Tibial nerve (tissue), 4 donors: ENCODE data around the gene PDHB. TPM values are rescaled to one million over a fixed set of nuclear protein-coding genes. Genes with fewer than 3 reads are reported as not detected.

ENCODE experiments used
- DNase-seq, 2 donors: peaks; one replicate each; pipeline ENCODE4 v3.0.0-alpha.2; 2019; ENCODE audit warnings: low spot score in 2 of 2
- H3K27ac ChIP-seq, 4 donors: fragments of 200-600 bp; sonication (generic) in 3 of 4; one replicate each; pipeline ENCODE4 v1.5.1; 2017 to 2019; ENCODE audit warnings: mild to moderate bottlenecking in 1 of 4
- H3K27me3 ChIP-seq, 2 donors: fragments of 200-600 bp; sonication (generic) in 1 of 2; one replicate each; pipeline versions ENCODE4 v1.5.1 to v1.6.0; 2017 to 2019
- H3K36me3 ChIP-seq, 3 donors: fragments of 200-600 bp; sonication (generic); one replicate each; pipeline ENCODE4 v1.5.1; 2018 to 2019
- H3K4me1 ChIP-seq, 4 donors: fragments of 200-600 bp; sonication (generic) in 3 of 4; one replicate each; pipeline ENCODE4 v1.5.1; 2017 to 2019
- H3K4me3 ChIP-seq, 4 donors: fragments of 200-600 bp; sonication (generic) in 3 of 4; one replicate each; pipeline ENCODE4 v1.5.1; 2017 to 2019; ENCODE audit warnings: mild to moderate bottlenecking in 1 of 4, moderate library complexity in 1 of 4
- H3K9me3 ChIP-seq, 4 donors: fragments of 200-600 bp; sonication (generic) in 3 of 4; one replicate each; pipeline ENCODE4 v1.5.1; 2017 to 2019
- EP300 ChIP-seq, 2 donors: sonication (generic); formaldehyde crosslinking; IDR thresholded peaks; one replicate each; pipeline ENCODE4 v1.6.1; 2017; ENCODE audit warnings: antibody characterized with exemption in 2 of 2, mild to moderate bottlenecking in 1 of 2
- POLR2A ChIP-seq, 2 donors: fragments of 450-650 bp; IDR thresholded peaks; one replicate each; pipeline ENCODE4 v1.6.1; 2017; ENCODE audit warnings: antibody characterized with exemption in 2 of 2, mild to moderate bottlenecking in 2 of 2, moderate library complexity in 2 of 2
- WGBS, 2 donors: methylation state at CpG; one replicate each; pipeline ENCODE4 v1.1.5; 2018; 5-methylcytosine and 5-hydroxymethylcytosine counted together
- total RNA-seq, 4 donors: library from RNA; depleted of rRNA; stranded (reverse); fragments of >200 nt; gene quantifications; one replicate each; pipeline ENCODE4 v1.1.0, GENCODE V29; 2016
- TF ChIP-seq, protein P1 (sequence below), 5 experiments: fragments of 200-600 bp in 3 of 5; fragments of 450-650 bp in 2 of 5; sonication (generic) in 3 of 5; IDR thresholded peaks; one replicate each; pipeline ENCODE4 v1.5.1; 2016 to 2019; ENCODE audit warnings: antibody characterized with exemption in 5 of 5, mild to moderate bottlenecking in 3 of 5, moderate library complexity in 2 of 5

Gene PDHB
- total RNA-seq, 4 donors from 2014 or later, result 49.8 to 66.7 (median 55.6) TPM

DNA sequence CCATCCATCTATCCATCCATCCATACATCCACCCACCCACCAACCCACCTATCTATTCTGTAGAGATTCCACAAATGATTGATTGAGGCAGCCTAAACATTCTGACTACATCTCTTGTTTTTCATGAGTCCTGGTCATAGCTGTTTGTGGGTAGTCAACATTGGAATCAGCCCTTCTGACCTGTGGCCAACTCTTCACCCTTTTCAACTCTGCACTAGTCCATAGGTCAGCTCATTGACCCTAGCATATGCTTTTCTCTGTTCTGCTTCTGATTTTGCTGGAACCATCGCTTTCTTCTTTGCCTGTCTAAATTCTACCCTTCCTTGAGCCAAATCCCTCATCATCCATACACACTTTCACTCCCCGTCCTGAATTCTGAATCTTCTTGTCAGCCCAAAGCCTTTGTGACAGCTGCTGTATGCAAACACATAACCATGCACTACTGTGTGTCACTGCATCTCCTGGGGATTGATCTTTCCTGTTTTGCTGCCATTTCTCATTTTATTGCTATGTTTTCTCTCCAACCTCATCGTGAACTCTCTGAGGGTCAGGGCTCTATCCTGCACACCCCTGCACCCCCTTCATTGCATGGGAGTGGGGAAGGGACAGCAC, 41.4 kb upstream of the PDHB start:
- no peaks in the 10 kb centered on the region for H3K36me3 ChIP-seq
- no peak overlapping the region for H3K4me3 ChIP-seq
- H3K9me3 ChIP-seq, result peaks cover 0 to under 1% (median 0%) of the 10 kb centered on the region in 4 donors
- peaks cover 0 to 14% (median 9%) of the 10 kb centered on the region in 4 donors for H3K4me1 ChIP-seq
- no peaks in the 10 kb centered on the region for H3K27me3 ChIP-seq
- H3K27ac ChIP-seq, result no peak overlapping the region
- TF ChIP-seq EP300 (IDR thresholded peaks at IDR 0.05) (no peak), POLR2A (IDR thresholded peaks at IDR 0.05) (no peak)
- TF ChIP-seq, protein P1, sequence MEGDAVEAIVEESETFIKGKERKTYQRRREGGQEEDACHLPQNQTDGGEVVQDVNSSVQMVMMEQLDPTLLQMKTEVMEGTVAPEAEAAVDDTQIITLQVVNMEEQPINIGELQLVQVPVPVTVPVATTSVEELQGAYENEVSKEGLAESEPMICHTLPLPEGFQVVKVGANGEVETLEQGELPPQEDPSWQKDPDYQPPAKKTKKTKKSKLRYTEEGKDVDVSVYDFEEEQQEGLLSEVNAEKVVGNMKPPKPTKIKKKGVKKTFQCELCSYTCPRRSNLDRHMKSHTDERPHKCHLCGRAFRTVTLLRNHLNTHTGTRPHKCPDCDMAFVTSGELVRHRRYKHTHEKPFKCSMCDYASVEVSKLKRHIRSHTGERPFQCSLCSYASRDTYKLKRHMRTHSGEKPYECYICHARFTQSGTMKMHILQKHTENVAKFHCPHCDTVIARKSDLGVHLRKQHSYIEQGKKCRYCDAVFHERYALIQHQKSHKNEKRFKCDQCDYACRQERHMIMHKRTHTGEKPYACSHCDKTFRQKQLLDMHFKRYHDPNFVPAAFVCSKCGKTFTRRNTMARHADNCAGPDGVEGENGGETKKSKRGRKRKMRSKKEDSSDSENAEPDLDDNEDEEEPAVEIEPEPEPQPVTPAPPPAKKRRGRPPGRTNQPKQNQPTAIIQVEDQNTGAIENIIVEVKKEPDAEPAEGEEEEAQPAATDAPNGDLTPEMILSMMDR (IDR thresholded peaks at IDR 0.05), result no peak
- no peak for DNase-seq
- WGBS, 2 donors, result 40 to 45% methylated on average over 3 of the region's 3 CpGs

DNA sequence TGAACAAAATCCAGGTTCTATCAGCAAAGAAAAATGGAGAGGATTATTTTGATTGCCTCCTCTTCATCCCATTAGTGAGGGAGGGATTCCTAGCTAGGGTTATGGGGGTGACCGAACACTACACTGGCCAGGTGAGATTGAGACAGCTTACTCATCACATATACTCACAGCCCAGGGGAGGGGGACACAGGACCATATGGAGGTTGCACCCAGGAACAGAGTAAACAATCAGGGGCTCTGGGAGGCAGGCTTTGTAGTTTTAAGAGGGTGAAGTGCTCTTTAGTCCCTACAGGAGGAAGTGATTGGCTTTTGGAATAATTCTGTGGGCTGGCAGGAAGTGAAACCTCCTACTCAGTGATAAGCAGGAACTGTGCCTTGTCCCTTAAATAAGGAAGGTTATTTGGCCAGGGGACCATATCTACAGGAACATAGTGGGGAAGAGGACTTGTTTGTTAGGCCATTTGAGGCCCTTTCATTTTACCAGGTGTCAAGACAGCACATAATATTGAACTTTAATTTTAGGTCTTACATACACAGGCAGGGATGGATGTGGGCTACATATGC, 40.8 kb upstream of the PDHB start:
- no peak overlapping the region for H3K4me3 ChIP-seq
- TF ChIP-seq, protein P1 (IDR thresholded peaks at IDR 0.05), result no peak
- TF ChIP-seq EP300 (IDR thresholded peaks at IDR 0.05) (no peak), POLR2A (IDR thresholded peaks at IDR 0.05) (no peak)
- H3K27me3 ChIP-seq, result no peaks in the 10 kb centered on the region
- H3K9me3 ChIP-seq, result no peaks in the 10 kb centered on the region
- no peak overlapping the region for H3K27ac ChIP-seq
- DNase-seq, result no peak
- H3K36me3 ChIP-seq, result no peaks in the 10 kb centered on the region
- H3K4me1 ChIP-seq, result peaks cover 0 to 14% (median 9%) of the 10 kb centered on the region in 4 donors
- 81 to 88% methylated on average over 1 of the region's 1 CpG for WGBS, 2 donors

DNA sequence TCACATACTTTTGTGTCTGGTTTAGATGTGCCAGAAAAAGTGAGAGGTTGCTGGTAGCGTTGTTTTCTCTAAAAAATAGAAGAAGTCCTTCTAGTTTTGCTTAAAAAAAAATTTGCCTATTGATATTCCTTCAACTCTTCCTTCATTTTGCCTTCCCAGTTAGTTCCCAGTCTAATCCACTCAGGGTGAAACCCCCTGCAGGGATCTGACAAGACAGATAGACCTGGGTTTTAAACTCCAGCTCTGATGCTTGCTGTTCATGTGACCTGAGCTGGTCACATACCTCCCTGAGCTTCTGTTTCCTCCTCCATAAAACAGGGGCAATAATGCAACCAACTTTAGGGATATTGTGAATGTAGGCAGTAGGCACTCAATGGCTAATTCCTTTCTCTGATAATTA, 39.6 kb upstream of the PDHB start:
- peaks cover 0 to 14% (median 9%) of the 10 kb centered on the region in 4 donors for H3K4me1 ChIP-seq
- no peak for TF ChIP-seq EP300 (IDR thresholded peaks at IDR 0.05)
- TF ChIP-seq POLR2A (IDR thresholded peaks at IDR 0.05), result no peak
- DNase-seq, result no peak
- H3K27ac ChIP-seq, result no peak overlapping the region
- WGBS, 2 donors, result 93 to 94% methylated on average over 1 of the region's 1 CpG
- no peaks in the 10 kb centered on the region for H3K36me3 ChIP-seq
- H3K9me3 ChIP-seq, result no peaks in the 10 kb centered on the region
- H3K27me3 ChIP-seq, result no peaks in the 10 kb centered on the region
- H3K4me3 ChIP-seq, result no peak overlapping the region

DNA sequence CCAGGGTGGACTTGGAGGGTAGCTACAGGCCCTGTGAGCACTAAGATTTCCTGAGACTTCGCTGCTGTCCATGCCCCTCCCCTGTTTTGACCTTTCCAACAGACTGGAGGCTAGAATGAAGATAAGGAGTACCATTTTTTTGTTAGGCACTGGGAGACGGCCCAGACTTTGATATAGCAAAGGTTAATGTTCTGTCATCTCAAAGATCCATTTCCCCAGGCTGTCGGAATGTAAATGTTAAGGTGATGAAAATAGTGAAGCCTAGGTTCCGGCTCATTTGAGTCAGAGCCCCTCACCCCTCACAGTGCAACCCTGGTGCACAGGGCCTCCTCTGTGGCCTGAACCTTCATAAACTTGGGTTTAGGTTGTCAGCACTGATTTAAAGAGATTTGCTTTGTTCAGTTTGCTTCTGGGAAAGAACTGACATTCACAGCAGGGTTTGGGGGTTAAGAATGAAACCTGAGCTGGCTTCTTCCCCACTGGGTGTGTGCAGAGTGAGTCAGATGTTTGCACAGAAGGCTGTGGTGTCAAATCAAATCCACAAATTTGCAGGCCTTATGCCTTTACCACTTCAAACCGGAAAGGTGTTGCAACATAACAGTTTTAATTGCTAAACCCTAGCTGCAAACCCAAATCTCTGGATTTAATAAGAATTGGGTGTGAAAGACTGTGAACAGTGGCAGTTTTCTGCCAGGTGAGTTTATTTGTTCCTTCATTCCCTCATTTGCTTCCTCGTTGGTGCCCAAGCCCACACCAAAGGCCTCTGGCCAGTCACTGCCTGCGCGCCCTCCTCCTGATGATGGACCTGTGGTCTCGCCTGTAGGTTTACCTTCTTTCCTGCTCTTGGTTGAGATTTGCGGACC, 37.6 kb upstream of the PDHB start:
- TF ChIP-seq EP300 (IDR thresholded peaks at IDR 0.05), result peak in 1 of 2 donors; percentile 48
- TF ChIP-seq, protein P1 (IDR thresholded peaks at IDR 0.05), result no peak
- Histone ChIP-seq H3K27ac (peak overlapping the region in 2 of 4 donors; percentile 44 to 75), H3K4me3 (no peak overlapping the region), H3K9me3 (no peaks in the 10 kb centered on the region), H3K4me1 (peaks cover 0 to 14% (median 9%) of the 10 kb centered on the region in 4 donors), H3K27me3 (no peaks in the 10 kb centered on the region), H3K36me3 (no peaks in the 10 kb centered on the region)
- WGBS, 2 donors, result 58 to 61% methylated on average over 10 of the region's 10 CpGs
- DNase-seq, result no peak

DNA sequence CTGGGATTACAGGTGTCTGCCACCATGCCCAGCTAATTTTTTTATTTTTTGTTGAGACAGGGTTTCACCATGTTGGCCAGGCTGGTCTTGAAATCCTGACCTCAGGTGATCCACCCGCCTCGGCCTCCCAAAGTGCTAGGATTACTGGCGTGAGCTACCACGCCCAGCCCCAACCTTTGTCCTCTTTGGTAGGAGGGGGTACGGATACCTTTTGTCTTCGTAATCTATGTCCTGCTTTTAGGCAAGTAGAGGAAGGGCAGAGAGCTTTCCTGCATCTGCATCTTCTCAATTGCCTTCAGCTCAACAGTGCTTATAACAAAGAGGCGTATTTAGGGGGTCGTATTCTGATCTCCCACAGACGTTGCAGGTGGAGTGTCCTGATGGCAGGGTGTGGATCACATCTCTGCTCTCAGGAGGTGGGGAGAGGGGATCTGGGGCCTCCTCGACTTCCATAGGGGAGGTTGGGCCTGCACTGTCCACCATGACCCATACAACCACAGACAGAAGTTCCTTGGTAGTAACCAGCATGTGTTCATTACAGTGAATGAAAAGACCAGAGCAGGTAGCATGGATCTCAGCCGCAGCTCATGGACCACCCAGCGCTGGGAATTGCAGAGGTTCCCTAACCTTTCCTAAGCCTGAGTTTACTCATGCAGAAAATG, 36.9 kb upstream of the PDHB start:
- TF ChIP-seq, protein P1 (IDR thresholded peaks at IDR 0.05), result no peak
- TF ChIP-seq POLR2A (IDR thresholded peaks at IDR 0.05) (no peak), EP300 (IDR thresholded peaks at IDR 0.05) (no peak)
- Histone ChIP-seq H3K27me3 (no peaks in the 10 kb centered on the region), H3K36me3 (no peaks in the 10 kb centered on the region), H3K9me3 (no peaks in the 10 kb centered on the region), H3K27ac (peak overlapping the region in 2 of 4 donors; percentile 34 to 75), H3K4me3 (no peak overlapping the region), H3K4me1 (peaks cover 0 to 14% (median 9%) of the 10 kb centered on the region in 4 donors)
- WGBS, 2 donors, result 87 to 94% methylated on average over 12 of the region's 12 CpGs
- DNase-seq, result no peak
